HepG2 (cell line): ENCODE results near the gene FAHD1. TPM values are rescaled to one million over a fixed set of nuclear protein-coding genes. Genes with fewer than 3 reads are reported as not detected.

ENCODE experiments used
- BCL3 ChIP-seq: sonication (generic); formaldehyde crosslinking; IDR thresholded peaks from 2 replicates; pipeline ENCODE4 v1.5.1; 2020; ENCODE audit warnings: mild to moderate bottlenecking, missing genetic modification reagents, moderate library complexity
- GPN1 ChIP-seq: sonication (generic); formaldehyde crosslinking; IDR thresholded peaks from 2 replicates; pipeline ENCODE4 v1.5.1; 2020; ENCODE audit warnings: missing genetic modification reagents, borderline replicate concordance
- MAFK ChIP-seq, 2 experiments: IDR thresholded peaks in 1 of 2; conservative IDR thresholded peaks in 1 of 2; 2 replicates each; pipeline ENCODE4 v1.6.1; 2011; ENCODE audit warnings: improper control_type of control experiment in 2 of 2, low read length in 2 of 2
- PRDM10 ChIP-seq: sonication (generic); formaldehyde crosslinking; IDR thresholded peaks from 2 replicates; pipeline ENCODE4 v1.4.0; 2020; ENCODE audit warnings: low read depth, missing genetic modification reagents
- RAD21 ChIP-seq: fragments of 450-650 bp; formaldehyde crosslinking; IDR thresholded peaks from 2 replicates; pipeline ENCODE4 v1.5.0; 2020; ENCODE audit warnings: mild to moderate bottlenecking
- SKIL ChIP-seq: sonication (generic); formaldehyde crosslinking; IDR thresholded peaks from 2 replicates; pipeline ENCODE4 v1.8.0; 2022; ENCODE audit warnings: missing genetic modification reagents, mild to moderate bottlenecking, moderate library complexity, borderline replicate concordance
- ZBTB4 ChIP-seq: sonication (generic); formaldehyde crosslinking; IDR thresholded peaks from 2 replicates; pipeline ENCODE4 v1.4.0; 2020; ENCODE audit warnings: missing genetic modification reagents, mild to moderate bottlenecking, borderline replicate concordance
- ZGPAT ChIP-seq: IDR thresholded peaks from 2 replicates; pipeline ENCODE4 v1.6.1; 2016; ENCODE audit warnings: mild to moderate bottlenecking
- ZNF12 ChIP-seq: sonication (generic); formaldehyde crosslinking; IDR thresholded peaks from 2 replicates; pipeline ENCODE4 v1.5.0; 2020; ENCODE audit warnings: missing genetic modification reagents
- ZNF367 ChIP-seq: sonication (generic); formaldehyde crosslinking; IDR thresholded peaks from 2 replicates; pipeline ENCODE4 v1.4.0; 2020; ENCODE audit warnings: missing genetic modification reagents, borderline replicate concordance
- ZNF563 ChIP-seq: sonication (generic); formaldehyde crosslinking; IDR thresholded peaks from 2 replicates; pipeline ENCODE4 v1.8.0; 2022; ENCODE audit warnings: mild to moderate bottlenecking, moderate library complexity, missing genetic modification reagents
- ZNF660 ChIP-seq: sonication (generic); formaldehyde crosslinking; IDR thresholded peaks from 2 replicates; pipeline ENCODE4 v1.5.1; 2020; ENCODE audit warnings: mild to moderate bottlenecking, low read depth, missing genetic modification reagents, borderline replicate concordance
- ZNF841 ChIP-seq: sonication (generic); formaldehyde crosslinking; IDR thresholded peaks from 2 replicates; pipeline ENCODE4 v1.8.1; 2023; ENCODE audit warnings: missing genetic modification reagents, borderline replicate concordance
- polyA plus RNA-seq, 8 experiments: library from polyadenylated mRNA; depleted of rRNA in 3 of 8; stranded (reverse) in 7 of 8; unstranded in 1 of 8; fragments of >200 nt; fragmentation: Illumina TruSeq in 4 of 8; extraction: Trizol in 4 of 8; gene quantifications; 2 replicates each; pipeline versions ENCODE4 v1.2.1 to v1.2.3, GENCODE V29; 2011 to 2016; ENCODE audit warnings: low read depth in 4 of 8, missing spikeins in 1 of 8, mixed read lengths in 1 of 8; ENCODE audit not compliant: insufficient read depth in 1 of 8
- total RNA-seq, 5 experiments: library from RNA; depleted of rRNA; stranded (reverse); fragments of >200 nt; fragmentation: Illumina TruSeq; extraction: Trizol; gene quantifications; 2 replicates each; pipeline ENCODE4 v1.2.3, GENCODE V29; 2016; ENCODE audit warnings: low read depth in 1 of 5

FAHD1 gene
- total and polyA plus RNA-seq, 2 of the 13 experiments (the other 11 are each of a cell fraction or from before 2014, with no cell fraction given): 39.0 to 45.3 TPM

GRCh38 chr16:1826691-1827573 lies at the start of gene FAHD1, which contains the start of gene HAGH (continued):
- TF ChIP-seq PRDM10: peak; percentile 62; the same call in 1 of the 2 replicates
- TF ChIP-seq SKIL (CRISPR knock-in tag): no peak
- TF ChIP-seq ZNF367 (CRISPR knock-in tag): no peak
- 0 out of 4 replicates have a peak, but pooled peaks of 1 of the 2 experiments have one; percentile 20 for TF ChIP-seq MAFK (conservative IDR thresholded peaks at IDR 0.05 in 1 of 2, IDR thresholded peaks at IDR 0.05 in 1 of 2; ENCODE audit: low read length in 2 of 2)
- no peak for TF ChIP-seq ZNF12 (CRISPR knock-in tag)
- peak; percentile 96 for TF ChIP-seq BCL3 (CRISPR knock-in tag)
- TF ChIP-seq ZGPAT (CRISPR knock-in tag): peak; percentile 97
- TF ChIP-seq ZNF563 (CRISPR knock-in tag): peak; percentile 75; the same call in 1 of the 2 replicates
- TF ChIP-seq ZNF660 (CRISPR knock-in tag): no peak
- no peak for TF ChIP-seq GPN1 (CRISPR knock-in tag)
- peak; percentile 85; the same call in 1 of the 2 replicates for TF ChIP-seq ZBTB4 (CRISPR knock-in tag)
- TF ChIP-seq RAD21 (CRISPR knock-in tag): no peak; the same call in none of the 2 replicates
- no peak for TF ChIP-seq ZNF841 (CRISPR knock-in tag)
